NCI-H146 treated with DMSO at 0.1 percent for 48 hours (cell line): ENCODE data around the gene WDR37.

Experiments
- DNase-seq: peaks from one replicate; lab custom pipeline; 2025; ENCODE audit not compliant: unreplicated experiment; lab: John Stamatoyannopoulos, UW

Gene WDR37

GRCh38 chr10:1163204-1163660, 107.0 kb downstream of the WDR37 start:
- no peak for DNase-seq

- no peak for DNase-seq
Observed at GRCh38 chr10:1163831-1164230, 107.6 kb downstream of the WDR37 start.

- DNase-seq: no peak
Observed at GRCh38 chr10:1166101-1166827, 110.1 kb downstream of the WDR37 start.

- no peak for DNase-seq
Observed at GRCh38 chr10:1166828-1167275, 110.7 kb downstream of the WDR37 start.

GRCh38 chr10:1168763-1169162, 112.6 kb downstream of the WDR37 start:
- DNase-seq: no peak

- DNase-seq: no peak
Observed at GRCh38 chr10:1169186-1169885, 113.2 kb downstream of the WDR37 start.

GRCh38 chr10:1169981-1170866, 114.0 kb downstream of the WDR37 start:
- DNase-seq: no peak

- DNase-seq: no peak
Observed at GRCh38 chr10:1170867-1171180, 114.6 kb downstream of the WDR37 start.

- DNase-seq: no peak
Observed at GRCh38 chr10:1171182-1171581, 115.0 kb downstream of the WDR37 start.

- DNase-seq: no peak
Observed at GRCh38 chr10:1171586-1171985, 115.4 kb downstream of the WDR37 start.

- DNase-seq: no peak
Observed at GRCh38 chr10:1172256-1172984, 116.2 kb downstream of the WDR37 start.

GRCh38 chr10:1173091-1173490, 116.9 kb downstream of the WDR37 start:
- no peak for DNase-seq

- no peak for DNase-seq
Observed at GRCh38 chr10:1174022-1174421, 117.8 kb downstream of the WDR37 start.

GRCh38 chr10:1175956-1176565, 119.9 kb downstream of the WDR37 start:
- DNase-seq: no peak

GRCh38 chr10:1177936-1178335, 121.8 kb downstream of the WDR37 start:
- DNase-seq: no peak

- DNase-seq: no peak
Observed at GRCh38 chr10:1178506-1178905, 122.3 kb downstream of the WDR37 start.

- no peak for DNase-seq
Observed at GRCh38 chr10:1179346-1180070, 123.3 kb downstream of the WDR37 start.

- no peak for DNase-seq
Observed at GRCh38 chr10:1180071-1180730, 124.0 kb downstream of the WDR37 start.

GRCh38 chr10:1180836-1181235, 124.7 kb downstream of the WDR37 start:
- DNase-seq: no peak
